Kidney capillary endothelial cell (primary cell): ENCODE results near the gene HSPA14.
A peak's percentile ranks its signal among the peaks of the same experiment; 100 is the strongest.
"Not testable (repeated sequence)": the region's sequence is repeated elsewhere in the genome, so short reads cannot be mapped to it uniquely, and the experiment has no call there.

Experiments
- DNase-seq: peaks from one replicate; pipeline ENCODE4 v3.0.0-alpha.2; 2018; ENCODE audit warnings: low spot score

The HSPA14 gene

GRCh38 chr10:14837757-14838581 is at the start of gene HSPA14, which contains the start of the genes CDNF and MSANTD7:
Gene HSPA14 (plus strand): TSS chr10:14838306. CDS start chr10:14838403, 97 bp downstream.
Gene CDNF (minus strand): TSS chr10:14838037. CDS start chr10:14837946, 91 bp downstream.
Gene MSANTD7 (plus strand): TSS chr10:14838306. CDS start chr10:14842285, 3,979 bp downstream.
- DNase-seq, result peak; percentile 98

GRCh38 chr10:14798636-14799035 is 39.5 kb upstream of the HSPA14 start:
- peak; percentile 86 for DNase-seq

GRCh38 chr10:14800397-14800796 is 37.7 kb upstream of the HSPA14 start:
- DNase-seq, result no peak

- DNase-seq, result no peak
Measured at GRCh38 chr10:14801723-14802122, 36.4 kb upstream of the HSPA14 start.

GRCh38 chr10:14803827-14804226 is 34.3 kb upstream of the HSPA14 start:
- DNase-seq, result no peak

- no peak for DNase-seq
Measured at GRCh38 chr10:14806318-14806717, 31.8 kb upstream of the HSPA14 start.

GRCh38 chr10:14810969-14811953 is 26.8 kb upstream of the HSPA14 start:
- DNase-seq, result no peak

- no peak for DNase-seq
Measured at GRCh38 chr10:14812271-14812670, 25.8 kb upstream of the HSPA14 start.

GRCh38 chr10:14815681-14816080 is 22.4 kb upstream of the HSPA14 start:
- DNase-seq, result no peak

GRCh38 chr10:14816717-14817116 is 21.4 kb upstream of the HSPA14 start:
- not testable (repeated sequence) for DNase-seq

- DNase-seq, result peak; percentile 62
Measured at GRCh38 chr10:14820010-14820774, 17.9 kb upstream of the HSPA14 start.

- no peak for DNase-seq
Measured at GRCh38 chr10:14820775-14821154, 17.3 kb upstream of the HSPA14 start.

GRCh38 chr10:14821635-14822375 is 16.3 kb upstream of the HSPA14 start:
- no peak for DNase-seq

- DNase-seq, result peak; percentile 67
Measured at GRCh38 chr10:14822879-14823755, 15.0 kb upstream of the HSPA14 start.

GRCh38 chr10:14823966-14824365 is 14.1 kb upstream of the HSPA14 start:
- DNase-seq, result no peak

GRCh38 chr10:14826076-14826829 is 11.9 kb upstream of the HSPA14 start:
- no peak for DNase-seq

- DNase-seq, result no peak
Measured at GRCh38 chr10:14833106-14833505, 5.0 kb upstream of the HSPA14 start.

- no peak for DNase-seq
Measured at GRCh38 chr10:14836208-14836607, 1.9 kb upstream of the HSPA14 start.
